Hematopoietic multipotent progenitor cell (in vitro differentiated cells): ENCODE results near the gene SALL2. TPM values are rescaled to one million over a fixed set of nuclear protein-coding genes. Genes with fewer than 3 reads are reported as not detected.

Experiments
- DNase-seq, 3 donors: peaks; one replicate each; pipeline ENCODE4 v3.0.0-alpha.2; 2011 to 2015; ENCODE audit warnings: low read depth in 2 of 3, low spot score in 2 of 3
- total RNA-seq: library from RNA; depleted of rRNA; stranded (reverse); fragments of >200 nt; gene quantifications from one replicate; pipeline ENCODE4 v1.2.3, GENCODE V29; 2012

Gene SALL2
- total RNA-seq, 1 donor: 7.0 TPM

DNA sequence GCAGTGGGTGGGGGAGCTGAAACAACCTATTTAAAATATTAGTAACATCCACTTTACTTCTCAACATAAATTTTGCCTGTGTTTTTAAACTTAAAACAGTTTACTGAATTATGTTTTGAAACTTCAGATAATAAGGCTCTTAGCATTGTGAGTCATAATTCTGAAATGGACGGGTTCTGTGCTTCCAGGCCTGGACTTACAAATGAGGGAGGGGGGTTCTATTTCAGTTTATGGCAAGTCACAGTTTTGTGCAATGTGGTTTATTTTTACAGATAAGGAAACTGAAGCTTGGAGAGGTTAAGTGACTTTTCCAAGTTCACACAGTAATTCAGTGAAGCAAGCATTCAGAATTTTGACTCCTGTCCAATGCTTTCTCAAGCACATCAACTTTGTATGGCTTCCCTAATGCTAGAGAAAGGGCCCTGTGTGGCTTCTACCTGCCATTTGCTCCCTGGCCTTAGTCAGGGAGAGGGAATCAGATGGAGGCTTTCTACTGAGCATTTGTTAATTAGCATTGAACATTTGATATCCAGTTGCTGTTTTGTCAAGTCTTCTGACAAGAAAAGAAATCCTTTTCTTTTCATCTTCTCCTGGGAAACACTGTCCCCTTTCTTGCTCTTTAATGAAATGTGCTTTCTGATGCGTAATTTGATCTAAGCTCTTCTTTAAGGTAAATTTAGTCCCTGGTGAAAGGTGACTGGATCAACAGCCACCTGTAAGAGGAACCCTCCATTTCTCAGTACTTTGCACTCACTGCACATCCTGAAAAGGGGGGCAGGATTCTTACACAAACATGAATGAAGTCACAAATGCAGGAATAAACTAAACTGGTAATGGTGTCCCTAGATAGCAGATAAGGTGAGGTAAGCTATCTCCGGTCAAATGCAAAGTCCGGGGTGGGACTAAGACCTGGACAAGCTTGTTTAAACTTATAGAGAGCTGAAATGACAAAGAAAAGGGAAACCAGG lies 2.5 kb upstream of the SALL2 start:
- no peak for DNase-seq

DNA sequence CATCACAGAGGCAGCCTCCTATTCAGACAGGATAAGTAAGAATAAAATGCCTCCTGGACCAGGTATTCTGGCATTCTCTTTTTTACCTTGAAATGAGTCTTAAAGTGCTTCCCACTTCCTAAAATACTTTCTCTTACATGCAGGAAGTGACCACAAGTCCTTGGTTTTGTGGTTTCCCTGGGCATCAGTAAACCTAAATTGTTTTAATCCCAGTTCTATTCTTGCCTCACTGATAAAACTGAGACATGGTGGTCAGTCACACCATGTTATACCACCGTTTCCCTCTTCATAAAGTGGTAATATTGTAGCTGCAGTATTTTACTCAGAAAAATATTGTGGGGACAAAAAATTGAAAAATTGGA lies 1.2 kb upstream of the SALL2 start:
- no peak for DNase-seq

- DNase-seq: no peak
Measured at GRCh38 chr14:21526672-21527317, 649 bp upstream of the SALL2 start.

GRCh38 chr14:21525571-21525961 lies 580 bp downstream of the SALL2 start:
- no peak for DNase-seq

GRCh38 chr14:21524575-21525490 lies 1.3 kb downstream of the SALL2 start:
- no peak for DNase-seq

DNA sequence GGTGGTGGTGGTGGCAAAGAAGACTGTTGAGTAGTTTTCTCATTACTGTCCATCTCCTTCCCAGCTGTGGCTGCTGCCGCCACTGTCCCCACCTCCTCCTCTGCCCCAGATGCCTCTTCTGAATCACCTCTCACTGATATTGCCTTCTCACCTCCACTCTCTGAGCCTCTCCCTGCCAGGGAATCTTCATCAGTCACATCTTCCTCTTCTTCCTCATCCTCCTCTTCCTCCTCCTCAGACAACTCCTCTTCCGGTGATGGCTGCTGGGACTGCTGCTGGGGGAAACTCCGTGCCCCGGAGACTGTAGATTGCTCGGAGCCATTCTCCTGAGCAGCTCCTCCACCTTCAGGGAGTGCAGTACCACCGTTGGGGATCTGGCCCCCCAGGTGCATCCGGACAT lies 2.9 kb downstream of the SALL2 start:
- DNase-seq: no peak

DNA sequence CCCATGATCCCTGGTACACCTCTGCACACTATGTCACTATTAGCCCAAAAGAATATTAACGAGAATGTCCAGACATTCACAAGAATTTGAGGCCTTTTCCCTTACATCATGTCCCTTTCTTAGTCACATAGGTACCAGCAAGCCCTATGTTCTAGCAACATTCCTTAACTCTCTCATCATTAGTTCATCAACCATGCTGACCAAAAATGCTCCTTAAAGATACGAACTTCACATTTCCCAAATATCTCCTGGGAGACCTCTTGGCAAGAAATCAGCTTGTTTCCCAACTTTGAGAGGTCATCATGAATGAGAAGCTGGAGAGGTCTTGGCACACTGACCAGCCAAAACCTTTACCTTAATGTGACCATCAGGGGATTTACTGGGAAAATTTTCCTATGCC lies 4.6 kb downstream of the SALL2 start:
- no peak for DNase-seq

- no peak for DNase-seq
Measured at GRCh38 chr14:21520767-21521166, 5.4 kb downstream of the SALL2 start.

- no peak for DNase-seq
Measured at GRCh38 chr14:21518725-21519124, 7.4 kb downstream of the SALL2 start.

- no peak for DNase-seq
Measured at GRCh38 chr14:21514341-21514740, 11.8 kb downstream of the SALL2 start.

DNA sequence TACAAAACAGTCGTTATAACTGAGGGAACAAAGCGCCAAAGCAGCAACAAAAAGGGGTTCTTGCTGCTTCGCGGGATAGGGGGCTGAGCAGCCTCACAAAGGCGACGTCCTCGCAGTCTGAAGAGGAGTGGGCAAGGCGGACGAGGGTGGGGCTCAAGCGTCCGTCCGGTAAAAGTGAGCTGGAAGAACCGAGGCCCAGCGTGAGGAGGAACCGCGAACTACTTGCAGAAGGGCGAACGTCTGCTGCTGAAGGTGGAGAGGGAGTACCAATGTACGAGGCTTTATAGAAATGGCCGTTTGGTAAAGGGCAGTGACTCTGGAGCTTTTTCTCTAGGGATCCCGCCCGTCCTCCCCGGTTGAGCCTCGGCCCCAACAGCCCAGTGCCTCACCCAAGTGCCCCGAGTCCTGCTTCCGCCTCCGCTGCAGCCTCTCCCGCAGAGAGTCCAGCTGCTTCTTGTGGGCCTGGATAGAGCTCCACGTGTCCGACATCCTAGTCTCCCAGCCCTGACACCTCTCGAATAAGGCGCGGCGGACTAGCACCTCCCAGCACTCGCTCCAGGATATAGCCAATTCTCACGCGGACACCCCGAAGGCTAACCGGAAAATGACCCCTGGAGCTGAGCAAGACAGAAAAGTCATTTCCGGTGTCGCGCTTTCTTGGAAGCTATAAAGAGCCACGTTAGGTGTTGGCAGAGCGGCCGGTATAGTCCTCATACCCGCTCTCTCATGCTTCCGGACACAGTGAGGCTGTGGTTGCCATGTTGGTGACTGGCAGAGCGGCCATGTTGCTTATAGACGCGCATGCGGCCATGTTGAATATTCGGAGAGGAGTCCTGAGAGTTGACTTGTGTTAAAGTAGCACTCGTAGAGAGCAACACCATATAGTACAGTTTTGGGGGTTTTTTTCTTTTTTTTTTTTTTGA lies 15.2 kb downstream of the SALL2 start, which contains the start of gene METTL3:
METTL3 (minus strand) TSS at position 606 of the 923 bp plus-strand sequence; CDS start at position 489, 117 bp downstream.
- peak; percentile 80 to 97 (median 96) for DNase-seq

GRCh38 chr14:21509432-21510143 lies 16.6 kb downstream of the SALL2 start:
- DNase-seq: no peak

DNA sequence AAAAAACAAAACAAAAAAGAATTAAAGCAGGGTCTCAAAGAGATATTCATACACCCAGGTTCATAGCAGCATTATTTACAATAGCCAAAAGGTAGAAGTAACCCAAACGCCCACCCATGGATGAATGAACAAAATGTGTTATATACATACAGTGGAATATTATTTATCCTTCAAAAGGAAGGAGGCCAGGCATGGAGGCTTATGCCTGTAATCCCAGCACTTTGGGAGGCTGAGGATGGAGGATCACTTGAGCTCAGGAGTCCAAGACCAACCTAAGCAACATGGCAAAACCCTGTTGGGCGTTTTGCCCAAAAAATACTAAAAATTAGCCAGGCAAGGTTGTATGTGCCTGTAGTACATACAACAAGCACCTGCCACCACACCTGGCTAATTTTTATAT lies 19.6 kb downstream of the SALL2 start:
- no peak for DNase-seq

DNA sequence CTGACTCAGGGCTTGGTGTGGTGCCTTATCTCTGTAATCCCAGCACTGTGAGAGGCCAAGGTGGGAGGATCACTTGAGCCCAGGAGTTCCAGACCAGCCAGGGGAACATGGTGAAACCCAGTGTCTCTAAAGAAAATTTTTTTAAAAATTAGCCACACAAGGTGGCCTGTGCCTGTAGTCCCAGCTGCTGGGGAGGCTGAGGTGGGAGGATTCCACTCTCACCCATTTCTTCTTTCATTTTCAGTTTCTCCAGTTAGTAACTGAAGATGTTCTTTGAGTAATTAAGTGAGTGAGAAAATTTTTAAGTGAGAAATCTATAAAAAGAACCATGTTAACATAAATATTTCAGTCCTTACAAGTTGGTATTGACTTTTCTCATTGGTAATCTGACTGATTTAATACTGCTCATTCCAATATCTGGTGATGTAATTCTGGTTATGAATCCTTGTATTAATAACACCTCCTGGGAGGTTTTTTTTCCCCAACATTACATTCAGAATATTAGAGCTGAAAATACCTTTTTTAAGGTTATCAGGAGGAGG lies 21.1 kb downstream of the SALL2 start:
- DNase-seq: peak in 1 of 3 donors; percentile 15

GRCh38 chr14:21503376-21503775 lies 22.8 kb downstream of the SALL2 start:
- no peak for DNase-seq

DNA sequence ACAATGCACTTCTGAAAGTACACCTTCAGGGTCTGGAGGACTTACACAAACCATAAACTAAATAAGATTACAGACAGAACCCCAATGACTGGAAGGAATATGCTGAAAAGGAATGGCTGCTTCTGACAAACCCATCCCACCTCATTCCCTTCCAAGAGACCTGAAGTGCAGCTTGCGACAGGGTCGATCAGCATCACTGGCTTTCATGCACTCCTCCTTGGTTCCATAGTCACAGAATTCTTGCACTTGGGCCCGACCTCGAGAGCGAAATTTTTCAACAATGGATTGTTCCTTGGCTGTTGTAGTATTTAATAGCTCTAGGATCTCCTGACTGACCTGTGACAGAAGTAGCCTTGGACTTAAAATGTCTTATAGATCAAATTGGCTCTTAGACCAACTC lies 24.6 kb downstream of the SALL2 start:
- no peak for DNase-seq

- peak in 2 of 3 donors; percentile 61 to 88 for DNase-seq
Measured at GRCh38 chr14:21498540-21499526, 27.3 kb downstream of the SALL2 start.

DNA sequence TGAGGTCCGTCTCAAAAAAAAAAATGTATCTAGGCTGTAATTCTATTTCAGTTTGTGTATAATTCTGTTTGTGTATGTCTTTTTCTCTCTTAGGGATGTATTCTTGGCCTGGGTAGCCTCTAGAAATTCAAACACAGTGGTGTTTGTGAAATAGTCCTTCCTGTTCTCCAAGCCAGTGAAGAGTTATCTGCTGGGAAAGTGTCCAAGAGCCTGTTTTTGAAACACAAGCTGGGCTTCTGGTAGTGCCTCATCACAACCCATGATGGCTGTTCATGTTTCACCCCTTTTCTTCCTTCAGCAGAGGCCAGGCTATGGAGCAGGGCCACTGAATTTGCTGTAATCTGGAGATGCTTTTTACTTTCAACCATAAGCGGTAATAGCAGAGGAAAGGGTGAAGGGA lies 29.7 kb downstream of the SALL2 start:
- DNase-seq: no peak
